ENCODE data around the gene C19orf73. TPM values are rescaled to one million over a fixed set of nuclear protein-coding genes. Genes with fewer than 3 reads are reported as not detected.

C19orf73 gene
- total and polyA plus RNA-seq, 8 donors: 1.4 to 9.8 (median 1.8) TPM

DNA sequence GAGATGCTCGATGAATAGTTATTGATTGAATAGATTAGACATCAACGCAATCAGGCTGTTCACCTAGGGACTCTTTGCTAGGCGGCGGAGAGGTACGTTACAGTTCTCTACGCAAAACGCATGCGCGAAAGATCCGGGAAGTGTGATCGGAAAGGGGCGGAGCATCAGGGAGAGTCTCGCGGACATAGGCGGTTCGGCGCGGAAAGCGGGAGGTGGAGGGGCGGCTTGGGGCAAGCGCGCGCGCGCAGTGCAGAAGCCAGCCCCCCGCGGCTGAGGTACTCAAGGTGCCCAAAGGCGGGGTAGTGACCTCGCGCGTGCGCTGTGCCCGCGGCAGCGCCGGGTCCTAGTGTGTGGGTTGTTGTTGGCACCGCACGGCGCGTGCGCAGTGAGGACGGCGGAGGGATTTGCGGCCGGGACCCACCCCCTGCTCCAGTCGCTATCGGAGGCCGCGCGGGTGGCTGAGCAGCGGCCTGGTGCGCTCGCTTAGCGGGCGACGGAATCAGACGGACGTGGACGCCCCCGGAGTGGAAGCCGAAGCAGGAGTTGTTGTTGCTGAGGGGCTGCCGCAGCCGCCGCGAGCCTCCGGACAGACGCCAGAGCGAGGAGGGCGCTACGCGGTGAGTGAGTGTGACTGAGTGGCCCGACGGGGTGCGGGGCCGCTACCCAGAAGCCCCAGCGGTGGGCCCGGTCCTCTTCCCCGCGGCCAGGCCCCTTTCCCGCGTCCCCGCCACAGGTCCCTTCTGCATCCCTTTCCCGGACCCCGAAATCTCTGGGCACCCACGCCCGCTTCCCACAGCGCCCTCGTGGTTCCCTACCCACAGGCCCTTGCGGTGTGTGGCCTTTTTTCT is 33.7 kb downstream of the C19orf73 start, which contains the start of gene SNRNP70:
TSS of gene SNRNP70 (plus strand) at position 432 of the 848 bp plus-strand sequence. CDS start 964 bp downstream, outside the sequence.
- WGBS, 2 donors: 0 to 1% methylated on average over 81 to 89 of the region's 89 CpGs
- peak within 1 kb of the TSS; percentile 42 to 86 (median 74) for H3K27ac ChIP-seq
- no peaks in the 10 kb centered on the region for H3K27me3 ChIP-seq
- intact Hi-C loops (cut with DNase I): no loop called here
- peaks cover 0 to 9% (median 2%) of the 10 kb centered on the region in 3 donors for H3K36me3 ChIP-seq
- TF ChIP-seq, protein P1, sequence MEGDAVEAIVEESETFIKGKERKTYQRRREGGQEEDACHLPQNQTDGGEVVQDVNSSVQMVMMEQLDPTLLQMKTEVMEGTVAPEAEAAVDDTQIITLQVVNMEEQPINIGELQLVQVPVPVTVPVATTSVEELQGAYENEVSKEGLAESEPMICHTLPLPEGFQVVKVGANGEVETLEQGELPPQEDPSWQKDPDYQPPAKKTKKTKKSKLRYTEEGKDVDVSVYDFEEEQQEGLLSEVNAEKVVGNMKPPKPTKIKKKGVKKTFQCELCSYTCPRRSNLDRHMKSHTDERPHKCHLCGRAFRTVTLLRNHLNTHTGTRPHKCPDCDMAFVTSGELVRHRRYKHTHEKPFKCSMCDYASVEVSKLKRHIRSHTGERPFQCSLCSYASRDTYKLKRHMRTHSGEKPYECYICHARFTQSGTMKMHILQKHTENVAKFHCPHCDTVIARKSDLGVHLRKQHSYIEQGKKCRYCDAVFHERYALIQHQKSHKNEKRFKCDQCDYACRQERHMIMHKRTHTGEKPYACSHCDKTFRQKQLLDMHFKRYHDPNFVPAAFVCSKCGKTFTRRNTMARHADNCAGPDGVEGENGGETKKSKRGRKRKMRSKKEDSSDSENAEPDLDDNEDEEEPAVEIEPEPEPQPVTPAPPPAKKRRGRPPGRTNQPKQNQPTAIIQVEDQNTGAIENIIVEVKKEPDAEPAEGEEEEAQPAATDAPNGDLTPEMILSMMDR (IDR thresholded peaks at IDR 0.05): no peak
- no peaks in the 10 kb centered on the region for H3K9me3 ChIP-seq
- peak within 1 kb of the TSS; percentile 78 to 87 (median 82) for H3K4me3 ChIP-seq
- peak; percentile 99 to 100 (median 100) for DNase-seq
- ATAC-seq: peak; percentile 94 to 98 (median 96)
- FAIRE-seq: peak; percentile 80
- H3K4me1 ChIP-seq: peaks cover 0 to 26% (median 7%) of the 10 kb centered on the region in 3 donors

- DNase-seq (peak in 1 of 6 donors; percentile 45), FAIRE-seq (no peak)
- WGBS, 2 donors: 44 to 48% methylated on average over 26 of the region's 26 CpGs
Measured at GRCh38 chr19:49084206-49085019, 34.5 kb downstream of the C19orf73 start.

DNA sequence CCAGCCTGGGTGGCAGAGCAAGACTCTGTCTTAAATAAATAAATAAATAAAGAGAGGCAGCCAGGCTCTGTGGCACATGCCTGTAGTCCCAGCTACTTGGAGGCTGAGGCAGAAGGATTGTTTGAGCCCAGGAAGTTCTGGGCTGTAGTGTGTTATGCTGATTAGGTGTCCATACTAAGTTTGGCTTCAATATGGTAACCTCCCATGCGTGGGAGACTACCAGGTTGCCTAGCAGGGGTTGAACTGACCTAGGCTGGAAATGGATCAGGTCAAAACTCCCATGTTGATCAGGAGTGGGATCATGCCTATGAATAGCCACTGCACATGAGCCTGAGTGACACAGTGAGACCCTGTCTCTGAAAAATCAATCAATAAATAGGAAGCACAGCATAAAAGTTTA is 37.7 kb downstream of the C19orf73 start:
- no peak for FAIRE-seq
- H3K4me1 ChIP-seq: peaks cover 0 to 5% (median 0%) of the 10 kb centered on the region in 3 donors
- no peaks in the 10 kb centered on the region for H3K9me3 ChIP-seq
- H3K36me3 ChIP-seq: no peaks in the 10 kb centered on the region
- TF ChIP-seq, protein P1 (IDR thresholded peaks at IDR 0.05): no peak
- no peaks in the 10 kb centered on the region for H3K27me3 ChIP-seq
- DNase-seq: no peak
- no peak for ATAC-seq
- no peak overlapping the region for H3K4me3 ChIP-seq
- H3K27ac ChIP-seq: no peak overlapping the region
- 87 to 96% methylated on average over 1 of the region's 1 CpG for WGBS, 2 donors
- intact Hi-C loops (cut with DNase I): no loop called here

More at GRCh38 chr19:49084206-49085019, 34.5 kb downstream of the C19orf73 start:
- no peaks in the 10 kb centered on the region for H3K9me3 ChIP-seq
- peaks cover 0 to 3% (median 0%) of the 10 kb centered on the region in 3 donors for H3K36me3 ChIP-seq
- H3K27me3 ChIP-seq: no peaks in the 10 kb centered on the region
- peaks cover 0 to 26% (median 7%) of the 10 kb centered on the region in 3 donors for H3K4me1 ChIP-seq
- peak in 1 of 4 donors; percentile 4 for ATAC-seq
- H3K27ac ChIP-seq: peak overlapping the region; percentile 42 to 86 (median 66)
- intact Hi-C loops (cut with DNase I): no loop called here
- H3K4me3 ChIP-seq: peak overlapping the region in 3 of 4 donors; percentile 18 to 82 (median 78)
- TF ChIP-seq, protein P1 (IDR thresholded peaks at IDR 0.05): no peak

- no peaks in the 10 kb centered on the region for H3K9me3 ChIP-seq
- 67 to 85% methylated on average over 4 of the region's 4 CpGs for WGBS, 2 donors
- no peaks in the 10 kb centered on the region for H3K36me3 ChIP-seq
- peaks cover 0 to 5% (median 0%) of the 10 kb centered on the region in 3 donors for H3K4me1 ChIP-seq
- H3K27ac ChIP-seq: no peak overlapping the region
- TF ChIP-seq, protein P1 (IDR thresholded peaks at IDR 0.05): no peak
- ATAC-seq (no peak), FAIRE-seq (no peak), DNase-seq (no peak)
- H3K27me3 ChIP-seq: no peaks in the 10 kb centered on the region
- intact Hi-C loops (cut with DNase I): no loop called here
- H3K4me3 ChIP-seq: no peak overlapping the region
Measured at GRCh38 chr19:49080392-49080791, 38.6 kb downstream of the C19orf73 start.

All from pancreas (tissue), 10 donors.